Endothelial cell of umbilical vein (primary cell): ENCODE data around the gene TMEM183A. TPM values are rescaled to one million over a fixed set of nuclear protein-coding genes. Genes with fewer than 3 reads are reported as not detected.

Experiments used
- BruUV-seq: library from RNA; stranded (reverse); fragments of 400-500 nt; replicated peaks from 2 replicates; lab custom pipeline; 2021; lab: Mats Ljungman, UMichigan
- CTCF ChIA-PET: fragments of 300-600, 350-600 bp; sonication (Branson Sonifier 250); formaldehyde crosslinking; loops from one replicate; lab custom pipeline; 2021; ENCODE audit warnings: antibody characterized with exemption, inconsistent platforms; lab: Charles Lee
- POLR2A ChIA-PET: fragments of 300-600, 350-600 bp; sonication (Branson Sonifier 250); formaldehyde crosslinking; loops from one replicate; lab custom pipeline; 2021; ENCODE audit warnings: antibody characterized with exemption, inconsistent platforms; lab: Charles Lee
- DNase-seq: peaks from one replicate; pipeline ENCODE4 v3.0.0-alpha.2; 2011; ENCODE audit warnings: low read depth, low spot score
- FAIRE-seq: peaks from 2 replicates; lab custom pipeline; 2011; peaks lifted over from hg19 to GRCh38; lab: Jason Lieb, UNC
- H2AFZ ChIP-seq: 2 replicates; pipeline ENCODE4 v1.6.0; 2012; ENCODE audit warnings: low read depth, low read length, control low read depth, inconsistent platforms
- H3K27ac ChIP-seq: 2 replicates; pipeline ENCODE4 v1.5.1; 2011; ENCODE audit warnings: low read depth, mild to moderate bottlenecking, control low read depth, low read length, moderate library complexity; ENCODE audit not compliant: insufficient read depth
- H3K27me3 ChIP-seq, 2 experiments: 2 replicates each; pipeline versions ENCODE4 v1.6.0 to v1.6.1; 2011; ENCODE audit warnings: low read length in 2 of 2, mixed read lengths in 1 of 2; ENCODE audit not compliant: control insufficient read depth in 2 of 2, insufficient read depth in 2 of 2
- H3K36me3 ChIP-seq, 2 experiments: 2 replicates in 1 of 2; 3 replicates in 1 of 2; pipeline ENCODE4 v1.5.1; 2011; ENCODE audit warnings: low read length in 2 of 2, mild to moderate bottlenecking in 1 of 2, moderate library complexity in 1 of 2; ENCODE audit not compliant: control insufficient read depth in 2 of 2, insufficient read depth in 2 of 2; ENCODE audit errors: extremely low read depth in 1 of 2
- H3K4me1 ChIP-seq: 3 replicates; pipeline ENCODE4 v1.5.1; 2011; ENCODE audit warnings: mild to moderate bottlenecking, low read length; ENCODE audit not compliant: control insufficient read depth, insufficient read depth; ENCODE audit errors: extremely low read depth
- H3K4me2 ChIP-seq: 2 replicates; pipeline ENCODE4 v1.6.1; 2011; ENCODE audit warnings: low read length, control low read depth, mixed read lengths; ENCODE audit not compliant: insufficient read depth
- H3K4me3 ChIP-seq, 3 experiments: fragments of 200-600 bp in 1 of 3; sonication (generic), shearing (Covaris generic) in 1 of 3; replicated peaks in 1 of 3; 2 replicates each; pipeline ENCODE4 v1.5.1; 2011 to 2016; ENCODE audit warnings: control low read depth in 3 of 3, low read length in 3 of 3, mild to moderate bottlenecking in 2 of 3, inconsistent platforms in 1 of 3, low read depth in 1 of 3, moderate library complexity in 1 of 3; ENCODE audit not compliant: insufficient read depth in 1 of 3
- H3K79me2 ChIP-seq: 2 replicates; pipeline ENCODE4 v1.6.0; 2012; ENCODE audit warnings: low read length, inconsistent platforms; ENCODE audit not compliant: control insufficient read depth, insufficient read depth
- H3K9ac ChIP-seq: replicated peaks from 2 replicates; pipeline ENCODE3; 2011; ENCODE audit warnings: low read length, control low read depth; ENCODE audit not compliant: insufficient read depth; ENCODE audit errors: extremely low read depth
- H3K9me1 ChIP-seq: replicated peaks from 3 replicates; pipeline ENCODE4 v1.6.0; 2011; ENCODE audit warnings: mild to moderate bottlenecking, low read length; ENCODE audit not compliant: control insufficient read depth, insufficient read depth; ENCODE audit errors: extremely low read depth
- H3K9me3 ChIP-seq: replicated peaks from 2 replicates; pipeline ENCODE4 v1.5.1; 2012; ENCODE audit warnings: low read length, inconsistent platforms; ENCODE audit not compliant: control insufficient read depth, insufficient read depth
- H4K20me1 ChIP-seq: replicated peaks from 2 replicates; pipeline ENCODE3; 2011; ENCODE audit warnings: mild to moderate bottlenecking, low read length; ENCODE audit not compliant: control insufficient read depth, insufficient read depth; ENCODE audit errors: extremely low read depth
- EZH2 ChIP-seq: IDR thresholded peaks from 2 replicates; pipeline ENCODE4 v1.6.1; 2012; ENCODE audit warnings: borderline replicate concordance, low read depth, mild to moderate bottlenecking, moderate library complexity, low read length, inconsistent platforms; ENCODE audit not compliant: severe bottlenecking
- FOS ChIP-seq: IDR thresholded peaks from 2 replicates; pipeline ENCODE4 v1.6.1; 2011; ENCODE audit warnings: mild to moderate bottlenecking, low read length, moderate library complexity, borderline replicate concordance; ENCODE audit not compliant: insufficient read depth
- GATA2 ChIP-seq: IDR thresholded peaks from 2 replicates; pipeline ENCODE4 v1.7.0; 2011; ENCODE audit warnings: low read depth, mild to moderate bottlenecking, moderate library complexity, mixed read lengths, low read length; ENCODE audit not compliant: insufficient read length, insufficient read depth
- JUN ChIP-seq: IDR thresholded peaks from 2 replicates; pipeline ENCODE4 v1.6.1; 2011; ENCODE audit warnings: borderline replicate concordance, low read depth; ENCODE audit not compliant: insufficient read length, insufficient read depth
- MYC ChIP-seq: IDR thresholded peaks from one replicate; pipeline ENCODE4 v1.6.1; 2011; ENCODE audit warnings: mild to moderate bottlenecking, low read depth, low read length
- POLR2A ChIP-seq: IDR thresholded peaks from 2 replicates; pipeline ENCODE4 v1.6.1; 2012; ENCODE audit warnings: low read depth, mild to moderate bottlenecking, control low read depth, low read length
- POLR2AphosphoS5 ChIP-seq: IDR thresholded peaks from 2 replicates; pipeline ENCODE4 v1.6.1; 2012; ENCODE audit warnings: low read depth, mild to moderate bottlenecking, control low read depth, low read length, moderate library complexity; ENCODE audit not compliant: insufficient read depth
- dilution Hi-C: fragments of 300-500 bp; cut with MboI; formaldehyde crosslinking; loops from one replicate; pipeline ENCODE4 v1.15.0; 2019; ENCODE audit warnings: low sequenced_read_pairs; ENCODE audit not compliant: extremely low pct_ligation_motif_present
- intact Hi-C: fragments of 100-400 bp; cut with micrococcal nuclease; formaldehyde crosslinking; loops from one replicate; pipeline ENCODE4 v1.10.0; 2022
- polyA plus RNA-seq, 4 experiments: library from polyadenylated mRNA; depleted of rRNA in 3 of 4; stranded (reverse) in 3 of 4; unstranded in 1 of 4; fragments of >200 nt; gene quantifications; 2 replicates each; pipeline versions ENCODE4 v1.2.1 to v1.2.3, GENCODE V29; 2011 to 2012; ENCODE audit warnings: missing spikeins in 1 of 4
- total RNA-seq: library from RNA; stranded (reverse); gene quantifications from 2 replicates; pipeline ENCODE4 v1.2.3, GENCODE V29; 2021
- TF ChIP-seq, protein P1 (sequence below), 2 donors: IDR thresholded peaks; 1 replicate in 1 of 2; 2 replicates in 1 of 2; pipeline ENCODE4 v1.5.1; 2011; ENCODE audit warnings: low read length in 2 of 2, mild to moderate bottlenecking in 2 of 2, moderate library complexity in 2 of 2, control low read depth in 1 of 2, inconsistent platforms in 1 of 2, low read depth in 1 of 2; ENCODE audit not compliant: insufficient read depth in 1 of 2; ENCODE audit errors: extremely low read depth in 1 of 2
- TF ChIP-seq, protein P2 (sequence below): IDR thresholded peaks from 2 replicates; pipeline ENCODE4 v1.6.1; 2011; ENCODE audit not compliant: insufficient read depth, insufficient read length

The TMEM183A gene
- total and polyA plus RNA-seq, 2 donors (not counting 3 experiments of a cell fraction or from before 2014, with no cell fraction given), result 59.4 to 110 TPM

DNA sequence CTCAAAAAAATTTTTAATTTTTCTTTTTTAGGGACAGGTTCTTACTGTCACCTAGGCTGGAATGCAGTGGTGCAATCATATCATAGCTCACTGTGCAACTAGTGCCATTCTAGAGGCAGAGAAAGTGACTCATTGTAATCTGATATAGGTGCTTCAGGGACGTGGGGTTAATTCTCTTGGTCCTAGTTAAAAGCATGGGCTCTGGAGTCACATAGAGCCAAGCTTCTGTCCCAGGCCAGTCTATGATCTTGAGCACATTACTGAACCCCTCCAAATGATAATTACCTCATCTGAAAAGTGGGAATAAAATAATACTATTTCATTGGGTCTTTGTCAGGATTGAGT, 47.9 kb upstream of the TMEM183A start:
- Histone ChIP-seq H3K27me3 (no peaks in the 10 kb centered on the region), H3K9ac (no peak overlapping the region), H3K36me3 (peaks cover 0 to 8% of the 10 kb centered on the region in 2 experiments), H2AFZ (no peak overlapping the region), H3K27ac (no peak overlapping the region), H4K20me1 (peaks cover 3% of the 10 kb centered on the region), H3K4me3 (no peak overlapping the region), H3K4me1 (peaks cover 15% of the 10 kb centered on the region), H3K4me2 (no peak overlapping the region), H3K9me3 (no peaks in the 10 kb centered on the region), H3K9me1 (no peaks in the 10 kb centered on the region), H3K79me2 (peaks cover 34% of the 10 kb centered on the region)
- BruUV-seq, result no TSS peak
- no peak for TF ChIP-seq FOS
- TF ChIP-seq EZH2, result no peak
- intact Hi-C loops, result loop anchor here (2.0 kb wide), 1 partner anchor 70 kb away; the partner anchor contains the start of gene RABIF
- POLR2A ChIA-PET, result no interaction called here
- FAIRE-seq (no peak), DNase-seq (no peak)
- dilution Hi-C loops, result no loop called here
- CTCF ChIA-PET, result interaction anchor here (0.8 to 0.9 kb wide), 2 partner anchors 9 to 11 kb away, joined by 3 to 4 read pairs; no protein-coding TSS in a partner anchor

DNA sequence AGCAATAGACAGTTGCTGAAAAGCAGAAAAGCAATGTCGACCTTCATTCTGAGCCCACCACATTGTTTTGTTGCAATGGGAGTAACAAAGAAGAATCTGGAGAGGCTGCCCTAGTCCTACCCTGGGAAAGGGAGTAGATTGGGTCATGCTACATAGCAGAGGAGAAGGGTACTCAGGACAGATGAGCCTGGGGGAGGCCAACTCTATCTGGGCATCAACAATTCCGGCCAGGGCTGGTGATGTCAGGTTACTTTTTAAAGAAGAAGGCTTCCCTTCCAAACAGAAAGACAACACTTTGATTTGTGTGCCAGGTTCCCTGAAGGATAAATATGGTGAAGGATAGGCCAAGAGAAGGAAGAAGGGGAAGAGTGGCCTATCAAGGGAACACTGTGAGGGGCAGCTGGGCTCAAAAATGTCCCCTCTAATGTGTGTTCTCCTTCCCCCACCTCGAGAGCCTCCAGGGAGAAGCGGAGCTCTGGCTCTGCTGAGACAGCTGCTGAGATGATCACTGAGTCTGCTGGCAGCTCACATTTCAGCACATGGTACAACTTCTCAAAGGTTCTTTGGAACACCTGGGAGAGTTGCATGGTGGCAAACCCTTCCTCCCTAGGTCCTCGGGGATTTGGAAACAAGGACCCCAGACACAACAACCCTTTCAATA, 45.8 kb upstream of the TMEM183A start:
- Histone ChIP-seq H3K9me1 (no peaks in the 10 kb centered on the region), H2AFZ (no peak overlapping the region), H3K27me3 (no peaks in the 10 kb centered on the region), H3K36me3 (peaks cover 0 to 8% of the 10 kb centered on the region in 2 experiments), H3K9me3 (no peaks in the 10 kb centered on the region), H3K27ac (no peak overlapping the region), H3K4me1 (peaks cover 19% of the 10 kb centered on the region), H3K9ac (no peak overlapping the region), H3K4me2 (no peak overlapping the region), H4K20me1 (peaks cover 3% of the 10 kb centered on the region), H3K4me3 (no peak overlapping the region), H3K79me2 (peaks cover 15% of the 10 kb centered on the region)
- intact Hi-C loops, result loop anchor here (10.0 kb wide), 1 partner anchor 617 kb away; the partner anchor contains the start of genes PPP1R12B and UBE2T
- DNase-seq, result no peak
- no peak for TF ChIP-seq FOS
- TF ChIP-seq GATA2, result no peak
- TF ChIP-seq, protein P1, sequence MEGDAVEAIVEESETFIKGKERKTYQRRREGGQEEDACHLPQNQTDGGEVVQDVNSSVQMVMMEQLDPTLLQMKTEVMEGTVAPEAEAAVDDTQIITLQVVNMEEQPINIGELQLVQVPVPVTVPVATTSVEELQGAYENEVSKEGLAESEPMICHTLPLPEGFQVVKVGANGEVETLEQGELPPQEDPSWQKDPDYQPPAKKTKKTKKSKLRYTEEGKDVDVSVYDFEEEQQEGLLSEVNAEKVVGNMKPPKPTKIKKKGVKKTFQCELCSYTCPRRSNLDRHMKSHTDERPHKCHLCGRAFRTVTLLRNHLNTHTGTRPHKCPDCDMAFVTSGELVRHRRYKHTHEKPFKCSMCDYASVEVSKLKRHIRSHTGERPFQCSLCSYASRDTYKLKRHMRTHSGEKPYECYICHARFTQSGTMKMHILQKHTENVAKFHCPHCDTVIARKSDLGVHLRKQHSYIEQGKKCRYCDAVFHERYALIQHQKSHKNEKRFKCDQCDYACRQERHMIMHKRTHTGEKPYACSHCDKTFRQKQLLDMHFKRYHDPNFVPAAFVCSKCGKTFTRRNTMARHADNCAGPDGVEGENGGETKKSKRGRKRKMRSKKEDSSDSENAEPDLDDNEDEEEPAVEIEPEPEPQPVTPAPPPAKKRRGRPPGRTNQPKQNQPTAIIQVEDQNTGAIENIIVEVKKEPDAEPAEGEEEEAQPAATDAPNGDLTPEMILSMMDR (IDR thresholded peaks at IDR 0.05; ENCODE audit: extremely low read depth in 1 of 2, insufficient read depth in 1 of 2, low read depth in 1 of 2, low read length in 2 of 2), result no peak
- TF ChIP-seq, protein P2, sequence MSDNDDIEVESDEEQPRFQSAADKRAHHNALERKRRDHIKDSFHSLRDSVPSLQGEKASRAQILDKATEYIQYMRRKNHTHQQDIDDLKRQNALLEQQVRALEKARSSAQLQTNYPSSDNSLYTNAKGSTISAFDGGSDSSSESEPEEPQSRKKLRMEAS, result no peak
- TF ChIP-seq JUN, result no peak
- TF ChIP-seq MYC, result no peak
- TF ChIP-seq POLR2A, result no peak
- TF ChIP-seq EZH2, result no peak
- TF ChIP-seq POLR2AphosphoS5, result no peak
- POLR2A ChIA-PET, result no interaction called here
- dilution Hi-C loops, result no loop called here
- no TSS peak for BruUV-seq
- no peak for FAIRE-seq
- CTCF ChIA-PET, result no interaction called here
